Measurements from ENCODE around the gene FBRS. TPM values are rescaled to one million over a fixed set of nuclear protein-coding genes. Genes with fewer than 3 reads are reported as not detected.
A peak's percentile ranks its signal among the peaks of the same experiment; 100 is the strongest.

Gene FBRS
- total RNA-seq, 2 donors from 2014 or later: 16.5 to 26.3 TPM

DNA sequence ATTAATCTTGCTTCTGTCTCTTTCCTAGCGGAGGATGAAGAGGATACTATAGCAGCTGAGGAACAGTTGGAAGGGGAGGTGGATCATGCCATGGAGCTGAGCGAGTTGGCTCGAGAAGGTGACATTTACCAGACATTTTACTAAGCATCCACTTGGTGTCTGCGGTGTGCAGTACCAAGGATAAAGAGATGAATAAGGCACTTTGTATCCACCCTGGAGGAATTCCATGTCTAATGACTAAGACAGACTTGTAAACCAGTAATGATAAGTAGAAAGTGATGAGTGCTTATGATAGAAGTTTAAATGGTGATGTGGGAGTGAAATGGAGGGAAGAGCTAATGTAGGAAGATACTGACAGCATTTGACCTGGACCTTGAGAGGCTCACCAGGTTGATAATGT lies 52.7 kb downstream of the FBRS start:
- H3K36me3 ChIP-seq: peaks cover 100% of the 10 kb centered on the region

DNA sequence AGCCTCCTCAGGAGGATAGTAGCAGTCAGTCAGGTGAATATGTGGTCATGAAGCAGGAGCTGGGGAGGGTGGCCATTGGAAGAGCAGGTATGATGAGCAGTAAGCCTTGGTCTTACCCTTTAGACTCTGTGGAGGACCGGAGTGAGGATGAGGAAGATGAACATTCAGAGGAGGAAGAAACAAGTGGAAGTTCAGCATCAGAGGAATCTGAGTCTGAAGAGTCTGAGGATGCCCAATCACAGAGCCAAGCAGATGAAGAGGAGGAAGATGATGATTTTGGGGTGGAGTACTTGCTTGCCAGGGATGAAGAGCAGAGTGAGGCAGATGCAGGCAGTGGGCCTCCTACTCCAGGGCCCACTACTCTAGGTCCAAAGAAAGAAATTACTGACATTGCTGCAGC lies 53.5 kb downstream of the FBRS start:
- no peak overlapping the region for H3K4me3 ChIP-seq
- H3K9me3 ChIP-seq: no peaks in the 10 kb centered on the region
- TF ChIP-seq, protein P1, sequence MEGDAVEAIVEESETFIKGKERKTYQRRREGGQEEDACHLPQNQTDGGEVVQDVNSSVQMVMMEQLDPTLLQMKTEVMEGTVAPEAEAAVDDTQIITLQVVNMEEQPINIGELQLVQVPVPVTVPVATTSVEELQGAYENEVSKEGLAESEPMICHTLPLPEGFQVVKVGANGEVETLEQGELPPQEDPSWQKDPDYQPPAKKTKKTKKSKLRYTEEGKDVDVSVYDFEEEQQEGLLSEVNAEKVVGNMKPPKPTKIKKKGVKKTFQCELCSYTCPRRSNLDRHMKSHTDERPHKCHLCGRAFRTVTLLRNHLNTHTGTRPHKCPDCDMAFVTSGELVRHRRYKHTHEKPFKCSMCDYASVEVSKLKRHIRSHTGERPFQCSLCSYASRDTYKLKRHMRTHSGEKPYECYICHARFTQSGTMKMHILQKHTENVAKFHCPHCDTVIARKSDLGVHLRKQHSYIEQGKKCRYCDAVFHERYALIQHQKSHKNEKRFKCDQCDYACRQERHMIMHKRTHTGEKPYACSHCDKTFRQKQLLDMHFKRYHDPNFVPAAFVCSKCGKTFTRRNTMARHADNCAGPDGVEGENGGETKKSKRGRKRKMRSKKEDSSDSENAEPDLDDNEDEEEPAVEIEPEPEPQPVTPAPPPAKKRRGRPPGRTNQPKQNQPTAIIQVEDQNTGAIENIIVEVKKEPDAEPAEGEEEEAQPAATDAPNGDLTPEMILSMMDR (IDR thresholded peaks at IDR 0.05): no peak
- H3K4me1 ChIP-seq: no peaks in the 10 kb centered on the region
- H3K27me3 ChIP-seq: no peaks in the 10 kb centered on the region
- H3K27ac ChIP-seq: no peak overlapping the region
- no peak for DNase-seq (ENCODE audit: low spot score)
- peaks cover 100% of the 10 kb centered on the region for H3K36me3 ChIP-seq

More for the DNA sequence above, 52.7 kb downstream of the FBRS start:
- H3K9me3 ChIP-seq: no peaks in the 10 kb centered on the region
- H3K27ac ChIP-seq: no peak overlapping the region
- no peak overlapping the region for H3K4me3 ChIP-seq
- no peaks in the 10 kb centered on the region for H3K4me1 ChIP-seq
- TF ChIP-seq, protein P1 (IDR thresholded peaks at IDR 0.05): no peak
- H3K27me3 ChIP-seq: no peaks in the 10 kb centered on the region
- no peak for DNase-seq (ENCODE audit: low spot score)

GRCh38 chr16:30715750-30716445 lies 57.7 kb downstream of the FBRS start:
- H3K9me3 ChIP-seq: no peaks in the 10 kb centered on the region
- TF ChIP-seq, protein P1 (IDR thresholded peaks at IDR 0.05): no peak
- peaks cover 100% of the 10 kb centered on the region for H3K36me3 ChIP-seq
- H3K4me1 ChIP-seq: no peaks in the 10 kb centered on the region
- no peak overlapping the region for H3K4me3 ChIP-seq
- H3K27me3 ChIP-seq: no peaks in the 10 kb centered on the region
- peak overlapping the region in 1 of 2 donors; percentile 48 for H3K27ac ChIP-seq
- no peak for DNase-seq (ENCODE audit: low spot score)

- TF ChIP-seq, protein P1 (IDR thresholded peaks at IDR 0.05): no peak
- Histone ChIP-seq H3K9me3 (no peaks in the 10 kb centered on the region), H3K27me3 (no peaks in the 10 kb centered on the region), H3K27ac (no peak overlapping the region), H3K36me3 (peaks cover 100% of the 10 kb centered on the region), H3K4me1 (no peaks in the 10 kb centered on the region), H3K4me3 (no peak overlapping the region)
- DNase-seq (ENCODE audit: low spot score): no peak
Measured at GRCh38 chr16:30720086-30720485, 61.9 kb downstream of the FBRS start.

Other genes starting within 250 kb of the FBRS start
- gene DCTPP1, start 228.4 kb upstream of the FBRS start, total RNA-seq: 10 to 100 TPM; 14.4 to 18.7 TPM
- gene SEPHS2, start 212.6 kb upstream of the FBRS start, total RNA-seq: 10 to 100 TPM; 18.2 to 18.6 TPM
- 1 to 10 TPM; 2.0 to 2.6 TPM for gene ITGAL, start 185.7 kb upstream of the FBRS start, total RNA-seq
- 10 to 100 TPM; 41.1 to 51.4 TPM for gene ZNF768, start 131.9 kb upstream of the FBRS start, total RNA-seq
- 10 to 100 TPM; 13.3 to 16.2 TPM for gene ZNF747, start 123.6 kb upstream of the FBRS start, total RNA-seq
- 10 to 100 TPM; 12.0 to 16.9 TPM for gene ZNF764, start 100.1 kb upstream of the FBRS start, total RNA-seq
- gene ZNF688, start 86.7 kb upstream of the FBRS start, total RNA-seq: 10 to 100 TPM in 1 of 2 donors, 1 to 10 TPM in 1; 9.6 to 13.5 TPM
- 1 to 10 TPM; 5.5 to 6.0 TPM for gene ZNF785, start 72.7 kb upstream of the FBRS start, total RNA-seq
- 1 to 10 TPM; 6.2 to 8.3 TPM for gene ZNF689, start 48.0 kb upstream of the FBRS start, total RNA-seq
- gene PRR14, start 7.5 kb upstream of the FBRS start, total RNA-seq: 10 to 100 TPM; 12.3 to 17.3 TPM
- gene SRCAP, start 40.7 kb downstream of the FBRS start, total RNA-seq: 10 to 100 TPM; 22.5 to 25.0 TPM
- 10 to 100 TPM; 16.0 to 22.1 TPM for gene PHKG2, start 90.0 kb downstream of the FBRS start, total RNA-seq
- under 1 TPM; 0.37 to 0.83 TPM for gene CFAP119, start 103.6 kb downstream of the FBRS start, total RNA-seq
- gene RNF40, start 103.9 kb downstream of the FBRS start, total RNA-seq: 10 to 100 TPM; 48.5 to 59.5 TPM
- 10 to 100 TPM; 21.2 to 22.9 TPM for gene ZNF629, start 128.8 kb downstream of the FBRS start, total RNA-seq
- 10 to 100 TPM; 21.1 to 35.1 TPM for gene BCL7C, start 235.6 kb downstream of the FBRS start, total RNA-seq
- gene CTF1, start 238.2 kb downstream of the FBRS start, total RNA-seq: 1 to 10 TPM; 6.5 to 7.6 TPM